H1 (cell line): ENCODE data around the gene ITGB7. TPM values are rescaled to one million over a fixed set of nuclear protein-coding genes. Genes with fewer than 3 reads are reported as not detected.

Source experiments
- CTCF ChIA-PET: fragments of 300-600 bp; sonication (Branson Sonifier 250); formaldehyde crosslinking; loops from one replicate; lab custom pipeline; 2021; ENCODE audit not compliant: partially characterized antibody; lab: Charles Lee
- POLR2A ChIA-PET: fragments of 300-600 bp; sonication (Branson Sonifier 250); formaldehyde crosslinking; loops from one replicate; lab custom pipeline; 2021; ENCODE audit warnings: inconsistent platforms; ENCODE audit not compliant: partially characterized antibody; lab: Charles Lee
- DNase-seq, 2 experiments: peaks; one replicate each; pipeline versions ENCODE4 v3.0.0 to v3.0.0-alpha.2; 2010 to 2022; ENCODE audit warnings: low spot score in 2 of 2, low read depth in 1 of 2, mixed read lengths in 1 of 2
- FAIRE-seq: peaks from 2 replicates; lab custom pipeline; 2011; peaks lifted over from hg19 to GRCh38; lab: Jason Lieb, UNC
- H2AFZ ChIP-seq: 2 replicates; pipeline ENCODE4 v1.8.1; 2012; ENCODE audit warnings: low read length, inconsistent platforms
- H2AK5ac ChIP-seq: 2 replicates; pipeline ENCODE4 v1.6.1; 2013; ENCODE audit warnings: low read depth, low read length
- H2BK120ac ChIP-seq: replicated peaks from 2 replicates; pipeline ENCODE3; 2013; ENCODE audit warnings: low read depth, low read length, inconsistent platforms
- H2BK12ac ChIP-seq: 2 replicates; pipeline ENCODE4 v1.6.1; 2013; ENCODE audit warnings: low read depth, low read length
- H2BK15ac ChIP-seq: 2 replicates; pipeline ENCODE4 v1.6.1; 2013; ENCODE audit warnings: low read length
- H2BK20ac ChIP-seq: 2 replicates; pipeline ENCODE4 v1.6.1; 2013; ENCODE audit warnings: low read length
- H2BK5ac ChIP-seq: 2 replicates; pipeline ENCODE4 v1.6.1; 2013; ENCODE audit warnings: low read depth, low read length
- H3K14ac ChIP-seq: 2 replicates; pipeline ENCODE4 v1.6.1; 2013; ENCODE audit warnings: inconsistent platforms; ENCODE audit not compliant: insufficient read length
- H3K18ac ChIP-seq: 2 replicates; pipeline ENCODE4 v1.6.1; 2013; ENCODE audit warnings: low read length; ENCODE audit errors: extremely low read depth
- H3K23ac ChIP-seq: 2 replicates; pipeline ENCODE4 v1.6.1; 2013; ENCODE audit warnings: inconsistent platforms; ENCODE audit not compliant: insufficient read length
- H3K23me2 ChIP-seq: 2 replicates; pipeline ENCODE4 v1.6.1; 2013; ENCODE audit warnings: low read depth, low read length
- H3K27ac ChIP-seq: 2 replicates; pipeline ENCODE4 v1.6.1; 2011; ENCODE audit warnings: low read depth, low read length, inconsistent platforms
- H3K27me3 ChIP-seq, 4 experiments: replicated peaks in 1 of 4; 1 replicate in 1 of 4; 2 replicates in 3 of 4; pipeline versions ENCODE4 v1.6.1 to v1.8.1; 2011 to 2013; ENCODE audit warnings: low read length in 3 of 4, mild to moderate bottlenecking in 3 of 4, inconsistent platforms in 2 of 4, mixed read lengths in 2 of 4, moderate library complexity in 1 of 4; ENCODE audit not compliant: control insufficient read depth in 3 of 4, insufficient read depth in 3 of 4; ENCODE audit errors: extremely low read depth in 1 of 4
- H3K36me3 ChIP-seq, 4 experiments: 2 replicates each; pipeline versions ENCODE4 v1.6.1 to v1.8.1; 2011 to 2013; ENCODE audit warnings: mild to moderate bottlenecking in 4 of 4, low read length in 3 of 4, moderate library complexity in 2 of 4, control low read depth in 1 of 4, inconsistent platforms in 1 of 4; ENCODE audit not compliant: insufficient read depth in 4 of 4, control insufficient read depth in 2 of 4
- H3K4ac ChIP-seq: replicated peaks from 2 replicates; pipeline ENCODE3; 2013; ENCODE audit warnings: low read length, low read depth, mixed read lengths, inconsistent platforms; ENCODE audit not compliant: insufficient read length
- H3K4me1 ChIP-seq, 4 experiments: replicated peaks in 1 of 4; 1 replicate in 1 of 4; 2 replicates in 3 of 4; pipeline versions ENCODE4 v1.6.1 to v1.8.1; 2011 to 2013; ENCODE audit warnings: low read length in 3 of 4, inconsistent platforms in 2 of 4, mixed read lengths in 1 of 4; ENCODE audit not compliant: insufficient read depth in 4 of 4, control insufficient read depth in 3 of 4
- H3K4me2 ChIP-seq, 2 experiments: 2 replicates each; pipeline versions ENCODE4 v1.6.1 to v1.8.1; 2011 to 2013; ENCODE audit warnings: low read depth in 2 of 2, low read length in 2 of 2, control low read depth in 1 of 2, inconsistent platforms in 1 of 2, mild to moderate bottlenecking in 1 of 2; ENCODE audit not compliant: insufficient read depth in 1 of 2
- H3K4me3 ChIP-seq, 4 experiments: fragments of 200-600, 300-600 bp in 1 of 4; sonication (generic), shearing (Covaris generic), sonication (Bioruptor Twin) in 1 of 4; 2 replicates each; pipeline versions ENCODE4 v1.5.1 to v1.8.1; 2011 to 2016; ENCODE audit warnings: low read length in 4 of 4, low read depth in 3 of 4, control low read depth in 2 of 4, inconsistent platforms in 2 of 4, mild to moderate bottlenecking in 2 of 4, mixed read lengths in 1 of 4, moderate library complexity in 1 of 4; ENCODE audit not compliant: insufficient read depth in 2 of 4; ENCODE audit errors: extremely low read depth in 1 of 4
- H3K56ac ChIP-seq: replicated peaks from 2 replicates; pipeline ENCODE3; 2013; ENCODE audit warnings: low read depth, mild to moderate bottlenecking, mixed read lengths, low read length, inconsistent platforms; ENCODE audit not compliant: insufficient read length
- H3K79me1 ChIP-seq: 2 replicates; pipeline ENCODE4 v1.6.1; 2013; ENCODE audit warnings: low read depth, low read length, control low read depth
- H3K79me2 ChIP-seq, 2 experiments: 2 replicates each; pipeline versions ENCODE4 v1.6.1 to v1.8.1; 2012 to 2013; ENCODE audit warnings: low read length in 2 of 2, mild to moderate bottlenecking in 2 of 2, inconsistent platforms in 1 of 2; ENCODE audit not compliant: insufficient read depth in 2 of 2, control insufficient read depth in 1 of 2
- H3K9ac ChIP-seq, 4 experiments: replicated peaks in 1 of 4; 1 replicate in 1 of 4; 2 replicates in 3 of 4; pipeline versions ENCODE4 v1.6.1 to v1.8.1; 2011 to 2013; ENCODE audit warnings: low read depth in 3 of 4, low read length in 3 of 4, control low read depth in 2 of 4, mild to moderate bottlenecking in 2 of 4, moderate library complexity in 2 of 4, inconsistent platforms in 1 of 4; ENCODE audit errors: extremely low read depth in 1 of 4
- H3K9me3 ChIP-seq, 2 experiments: 2 replicates each; pipeline versions ENCODE4 v1.6.1 to v1.8.1; 2012 to 2013; ENCODE audit warnings: mild to moderate bottlenecking in 2 of 2, moderate library complexity in 2 of 2, control low read depth in 1 of 2, inconsistent platforms in 1 of 2, low read depth in 1 of 2, low read length in 1 of 2, mixed read lengths in 1 of 2; ENCODE audit not compliant: insufficient read depth in 2 of 2
- H4K20me1 ChIP-seq, 2 experiments: replicated peaks in 1 of 2; 2 replicates each; pipeline versions ENCODE3 to v1.8.1; 2011 to 2013; ENCODE audit warnings: inconsistent platforms in 2 of 2, low read length in 2 of 2, mild to moderate bottlenecking in 1 of 2; ENCODE audit not compliant: insufficient read depth in 2 of 2, control insufficient read depth in 1 of 2
- H4K5ac ChIP-seq: 2 replicates; pipeline ENCODE4 v1.6.1; 2013; ENCODE audit warnings: low read length, low read depth, mixed read lengths, inconsistent platforms; ENCODE audit not compliant: insufficient read length
- H4K8ac ChIP-seq: 2 replicates; pipeline ENCODE4 v1.8.0; 2013; ENCODE audit warnings: mild to moderate bottlenecking, moderate library complexity, low read length, inconsistent platforms; ENCODE audit not compliant: insufficient read depth; ENCODE audit errors: extremely low read depth
- H4K91ac ChIP-seq: replicated peaks from 2 replicates; pipeline ENCODE3; 2013; ENCODE audit warnings: low read length, mixed read lengths, inconsistent platforms; ENCODE audit not compliant: insufficient read length
- CBX5 ChIP-seq: fragments of 300-800, 300-1000 bp; sonication (generic); IDR thresholded peaks from 2 replicates; pipeline ENCODE4 v1.7.1; 2016; ENCODE audit warnings: antibody characterized with exemption, low read length, low read depth
- CTBP2 ChIP-seq: IDR thresholded peaks from 2 replicates; pipeline ENCODE4 v1.7.0; 2011; ENCODE audit warnings: borderline replicate concordance, mild to moderate bottlenecking, moderate library complexity, mixed read lengths, low read length; ENCODE audit not compliant: insufficient read depth, insufficient read length
- CTCF ChIP-seq, 3 experiments: IDR thresholded peaks; 1 replicate in 2 of 3; 2 replicates in 1 of 3; pipeline versions ENCODE4 v1.5.1 to v1.6.1; 2011; ENCODE audit warnings: low read length in 3 of 3, mild to moderate bottlenecking in 3 of 3, inconsistent platforms in 2 of 3, low read depth in 1 of 3, moderate library complexity in 1 of 3; ENCODE audit not compliant: insufficient read depth in 1 of 3; ENCODE audit errors: control extremely low read depth in 1 of 3
- EZH2 ChIP-seq: fragments of 200-600 bp; sonication (generic); IDR thresholded peaks from 2 replicates; pipeline ENCODE4 v1.7.1; 2012; ENCODE audit warnings: low read depth, mild to moderate bottlenecking, moderate library complexity, low read length, inconsistent platforms; ENCODE audit not compliant: severe bottlenecking
- HDAC2 ChIP-seq, 2 experiments: fragments of 300-600 bp in 1 of 2; sonication (generic) in 1 of 2; IDR thresholded peaks; 2 replicates each; pipeline ENCODE4 v1.6.1; 2011 to 2012; ENCODE audit warnings: low read depth in 2 of 2, low read length in 2 of 2, mild to moderate bottlenecking in 2 of 2, moderate library complexity in 2 of 2, borderline replicate concordance in 1 of 2, inconsistent platforms in 1 of 2
- TAF1 ChIP-seq: IDR thresholded peaks from 2 replicates; pipeline ENCODE4 v1.6.1; 2011; ENCODE audit warnings: mild to moderate bottlenecking, low read depth, low read length
- ZNF274 ChIP-seq: IDR thresholded peaks from 2 replicates; pipeline ENCODE4 v1.7.0; 2012; ENCODE audit warnings: low read length, borderline replicate concordance; ENCODE audit errors: extremely low read depth
- WGBS, 2 experiments: shearing (Covaris generic) in 1 of 2; methylation state at CpG; one replicate each; pipeline versions ENCODE4 v1.1.6 to v1.1.7; 2013 to 2015; ENCODE audit warnings: low lambda C conversion rate in 2 of 2, mixed read lengths in 2 of 2, inconsistent platforms in 1 of 2, low coverage in 1 of 2, missing lambda C conversion rate in 1 of 2; ENCODE audit not compliant: insufficient replicate concordance in 2 of 2, insufficient coverage in 1 of 2, insufficient read length in 1 of 2; ENCODE audit errors: extremely low coverage in 1 of 2, missing lambda C conversion rate in 1 of 2; 5-methylcytosine and 5-hydroxymethylcytosine counted together
- polyA plus RNA-seq, 7 experiments: library from polyadenylated mRNA; depleted of rRNA in 3 of 7; stranded (reverse) in 5 of 7; unstranded in 2 of 7; fragments of >200 nt in 5 of 7; fragments of 200-250 nt in 2 of 7; gene quantifications; 1 replicate in 5 of 7; 2 replicates in 1 of 7; 4 replicates in 1 of 7; pipeline versions ENCODE4 v1.2.1 to v1.2.3, GENCODE V29; 2011 to 2013; ENCODE audit warnings: missing spikeins in 2 of 7, mixed read lengths in 2 of 7
- total RNA-seq: library from RNA; stranded (reverse); fragmentation: NEBNext Ultra II Directional; extraction: Animal tissue kit (Norgen Biotek cat#: 25700); gene quantifications from 2 replicates; pipeline ENCODE4 v1.2.1, GENCODE V29; 2021

The ITGB7 gene
- total and polyA plus RNA-seq, 2 of the 8 experiments (the other 6 are each of a cell fraction or from before 2014, with no cell fraction given), result 0.35 to 0.54 TPM

DNA sequence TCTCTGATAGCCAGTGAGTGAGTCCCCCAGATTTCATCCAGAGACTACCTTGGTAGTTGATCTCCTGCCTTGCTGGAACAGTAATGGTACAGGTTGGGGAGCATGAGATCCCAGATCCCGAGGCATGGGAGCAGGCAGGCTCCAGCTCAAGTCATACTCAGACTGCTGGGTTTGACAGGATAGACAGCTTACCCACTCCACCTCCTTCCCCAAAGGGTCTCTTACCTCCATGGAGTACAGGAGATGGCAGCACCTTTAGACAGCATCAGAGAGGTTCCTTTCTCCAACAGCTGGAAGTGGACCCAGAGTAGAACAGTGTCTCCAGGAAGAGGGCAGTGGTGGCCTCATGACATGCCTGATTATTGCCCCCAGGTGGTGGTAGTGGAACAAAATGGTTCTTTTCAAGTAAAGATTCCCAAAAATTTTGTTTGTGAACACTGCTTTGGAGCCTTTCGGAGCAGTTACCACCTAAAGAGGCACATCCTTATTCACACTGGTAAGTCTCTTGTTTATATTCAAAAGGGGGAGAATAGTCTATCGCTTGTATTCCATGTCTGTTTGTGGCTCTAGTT lies 21.4 kb downstream of the ITGB7 start:
- FAIRE-seq (no peak), DNase-seq (no peak)
- Histone ChIP-seq H4K91ac (no peak overlapping the region), H3K9ac (no peak overlapping the region), H2AK5ac (no peak overlapping the region), H3K4ac (no peak overlapping the region), H3K23me2 (peaks cover 1% of the 10 kb centered on the region; the same call in 1 of the 2 replicates), H3K79me2 (peaks cover 0 to 11% of the 10 kb centered on the region in 2 experiments; a peak in 2 of 4 replicates), H3K14ac (no peak overlapping the region), H3K4me1 (peaks cover 0 to 10% (median 7%) of the 10 kb centered on the region in 4 experiments; a peak in 5 of 7 replicates), H2AFZ (no peak overlapping the region), H2BK5ac (no peak overlapping the region), H3K27me3 (no peaks in the 10 kb centered on the region), H3K18ac (no peak overlapping the region), H4K20me1 (peaks cover 2 to 13% of the 10 kb centered on the region in 2 experiments), H3K23ac (no peak overlapping the region), H3K9me3 (no peaks in the 10 kb centered on the region), H4K5ac (no peak overlapping the region), H3K4me2 (no peak overlapping the region), H3K56ac (no peak overlapping the region), H3K4me3 (no peak overlapping the region), H2BK120ac (no peak overlapping the region), H3K79me1 (peaks cover 2% of the 10 kb centered on the region; the same call in 1 of the 2 replicates), H2BK20ac (no peak overlapping the region), H2BK12ac (no peak overlapping the region), H2BK15ac (no peak overlapping the region), H3K36me3 (peaks cover 12 to 56% (median 36%) of the 10 kb centered on the region in 4 experiments), H3K27ac (no peak overlapping the region), H4K8ac (no peak overlapping the region; the same call in 1 of the 2 replicates)
- 0 out of 4 replicates have a peak, but pooled peaks of 1 of the 3 experiments have one; percentile 7 for TF ChIP-seq CTCF (IDR thresholded peaks at IDR 0.05; ENCODE audit: control extremely low read depth in 1 of 3, insufficient read depth in 1 of 3, low read depth in 1 of 3, low read length in 3 of 3)
- no peak for TF ChIP-seq ZNF274
- no peak for TF ChIP-seq HDAC2 (IDR thresholded peaks at IDR 0.05; ENCODE audit: borderline replicate concordance in 1 of 2, low read depth in 2 of 2, low read length in 2 of 2)
- no peak for TF ChIP-seq EZH2
- TF ChIP-seq CTBP2, result no peak
- no peak for TF ChIP-seq CBX5
- no peak for TF ChIP-seq TAF1
- WGBS, 2 experiments, result 84% methylated on average over 3 of the region's 3 CpGs; no CpG with 5 or more reads in 1 of the 2 experiments
- ChIA-PET CTCF (interaction anchor here (0.7 to 11.1 kb wide), 11 partner anchors 8 to 136 kb away, joined by 3 to 164 read pairs (median 5); partner anchors contain the start of genes AAAS and ITGB7), POLR2A (interaction anchor here (0.9 to 1.1 kb wide), 3 partner anchors 41 to 136 kb away, joined by 4 to 5 read pairs (median 4); partner anchors contain the start of gene AAAS)
